ENCODE measurements around the gene LGR4. TPM values are rescaled to one million over a fixed set of nuclear protein-coding genes. Genes with fewer than 3 reads are reported as not detected.

Gene LGR4
- total and polyA plus RNA-seq, 2 of the 13 experiments (the other 11 are each of a cell fraction or from before 2014, with no cell fraction given): 42.1 to 68.7 TPM

GRCh38 chr11:27412192-27412691, 60.3 kb downstream of the LGR4 start:
- ChIA-PET CTCF (ENCODE audit: low intra/inter-chr PET ratio, low total read pairs) (no interaction called here), POLR2A (no interaction called here)
- in situ Hi-C loops (cut with HindIII; ENCODE audit: extremely low pct_ligation_motif_present, low pct_unique_long_range_greater_than_20kb): no loop called here
- Histone ChIP-seq H3K36me3 (replicated peaks in 1 of 2; ENCODE audit: control insufficient read depth in 1 of 2, insufficient read depth in 2 of 2, low read length in 2 of 2) (peaks cover 3 to 23% of the 10 kb centered on the region in 2 experiments; a peak in 4 of 5 replicates), H3K79me2 (ENCODE audit: insufficient read depth, low read length) (peaks cover 80% of the 10 kb centered on the region), H3K4me3 (replicated peaks in 1 of 3; ENCODE audit: insufficient read depth in 1 of 3, low read depth in 2 of 3, low read length in 3 of 3) (no peak overlapping the region), H4K20me1 (ENCODE audit: insufficient read depth, low read length) (peaks cover 42% of the 10 kb centered on the region), H2AFZ (ENCODE audit: low read length) (no peak overlapping the region), H3K4me2 (ENCODE audit: low read depth, low read length) (no peak overlapping the region), H3K9me3 (ENCODE audit: low read length) (no peaks in the 10 kb centered on the region), H3K27me3 (ENCODE audit: control insufficient read depth in 1 of 2, insufficient read depth in 2 of 2, low read length in 2 of 2) (no peaks in the 10 kb centered on the region), H3K4me1 (ENCODE audit: insufficient read depth, low read length) (peaks cover 24% of the 10 kb centered on the region), H3K27ac (ENCODE audit: extremely low read length, insufficient read depth, low read length) (no peak overlapping the region), H3K9ac (ENCODE audit: insufficient read depth, low read depth, low read length) (no peak overlapping the region)
- intact Hi-C loops (cut with micrococcal nuclease; ENCODE audit: unreplicated experiment): no loop called here
- BruUV-seq (replicated peaks): no TSS peak
- DNase-seq (ENCODE audit: low spot score): no peak
- no peak for FAIRE-seq
- ATAC-seq: no peak
- TF ChIP-seq BHLHE40 (IDR thresholded peaks at IDR 0.05; ENCODE audit: low read length) (no peak), CBFB (CRISPR knock-in tag; IDR thresholded peaks at IDR 0.05) (no peak), BCLAF1 (IDR thresholded peaks at IDR 0.05) (no peak), MLX (CRISPR knock-in tag; IDR thresholded peaks at IDR 0.05) (no peak), ZNF770 (CRISPR knock-in tag; IDR thresholded peaks at IDR 0.05) (no peak), HNF1A (IDR thresholded peaks at IDR 0.05; ENCODE audit: low read depth) (no peak), HNF1A (CRISPR knock-in tag; IDR thresholded peaks at IDR 0.05; ENCODE audit: borderline replicate concordance) (no peak), ADNP (CRISPR knock-in tag; IDR thresholded peaks at IDR 0.05) (no peak), ATF4 (CRISPR knock-in tag; IDR thresholded peaks at IDR 0.05) (no peak), ISX (CRISPR knock-in tag; conservative IDR thresholded peaks at IDR 0.05) (no peak), HMGA1 (CRISPR knock-in tag; conservative IDR thresholded peaks at IDR 0.05) (no peak), ZNF441 (CRISPR knock-in tag; IDR thresholded peaks at IDR 0.05; ENCODE audit: borderline replicate concordance) (no peak), TBP (CRISPR knock-in tag; IDR thresholded peaks at IDR 0.05) (no peak), HOXA9 (CRISPR knock-in tag; IDR thresholded peaks at IDR 0.05; ENCODE audit: borderline replicate concordance) (no peak), ZNF589 (CRISPR knock-in tag; conservative IDR thresholded peaks at IDR 0.05) (no peak), NFKBIZ (CRISPR knock-in tag; IDR thresholded peaks at IDR 0.05) (no peak)

All from HepG2 (cell line).